Muscle of back (tissue), 13 donors: ENCODE data around the gene DNAJA4. TPM values are rescaled to one million over a fixed set of nuclear protein-coding genes. Genes with fewer than 3 reads are reported as not detected.

Source experiments
- DNase-seq, 3 donors: peaks; one replicate each; pipeline versions ENCODE4 v3.0.0 to v3.0.0-alpha.2; 2013
- long read RNA-seq, 9 donors: transcript quantifications; one replicate each; lab custom pipeline, GENCODE V29; 2026
- polyA plus RNA-seq, 10 donors: library from polyadenylated mRNA; unstranded; fragments of 120-200 nt; gene quantifications; one replicate each; pipeline ENCODE4 v1.2.1, GENCODE V29; 2013; ENCODE audit not compliant: insufficient read length in 10 of 10

The DNAJA4 gene
- 10 to 100 TPM; 68.8 to 99.9 (median 86.3) TPM for polyA plus RNA-seq
- long read RNA-seq, donor 1, transcript DNAJA4-202 (7 exons, 3,116 nt), result major isoform, 8 of 57 reads
- long read RNA-seq, donor 1, partial matches to known transcripts, result 13 of 57 reads
- long read RNA-seq, donor 1, other reads (novel, unspliced or antisense), result 29 of 57 reads
- long read RNA-seq, donor 2, partial matches to known transcripts, result 0 of 10 reads
- long read RNA-seq, donor 2, other reads (novel, unspliced or antisense), result 0 of 10 reads
- long read RNA-seq, donor 3, result 0 reads
- long read RNA-seq, donor 4, partial matches to known transcripts, result 13 of 30 reads
- long read RNA-seq, donor 4, other reads (novel, unspliced or antisense), result 14 of 30 reads
- long read RNA-seq, donor 5, transcript DNAJA4-202 (7 exons, 3,116 nt), result major isoform, 6 of 78 reads
- long read RNA-seq, donor 5, transcript DNAJA4-207 (2 exons, 2,961 nt), result major isoform, 6 of 78 reads
- long read RNA-seq, donor 5, partial matches to known transcripts, result 28 of 78 reads
- long read RNA-seq, donor 5, other reads (novel, unspliced or antisense), result 34 of 78 reads
- long read RNA-seq, donor 6, transcript DNAJA4-202 (7 exons, 3,116 nt), result major isoform, 11 of 85 reads
- long read RNA-seq, donor 6, transcript DNAJA4-207 (2 exons, 2,961 nt), result minor isoform, 5 of 85 reads
- long read RNA-seq, donor 6, partial matches to known transcripts, result 31 of 85 reads
- long read RNA-seq, donor 6, other reads (novel, unspliced or antisense), result 33 of 85 reads
- long read RNA-seq, donor 7, transcript DNAJA4-202 (7 exons, 3,116 nt), result major isoform, 5 of 9 reads
- long read RNA-seq, donor 7, partial matches to known transcripts, result 0 of 9 reads
- long read RNA-seq, donor 7, other reads (novel, unspliced or antisense), result 0 of 9 reads
- long read RNA-seq, donor 8, transcript DNAJA4-202 (7 exons, 3,116 nt), result major isoform, 7 of 12 reads
- long read RNA-seq, donor 8, partial matches to known transcripts, result 0 of 12 reads
- long read RNA-seq, donor 8, other reads (novel, unspliced or antisense), result 0 of 12 reads
- long read RNA-seq, donor 9, partial matches to known transcripts, result 0 of 5 reads
- long read RNA-seq, donor 9, other reads (novel, unspliced or antisense), result 0 of 5 reads

GRCh38 chr15:78264304-78265136 lies at the start of gene DNAJA4:
DNAJA4 (plus strand) TSS chr15:78264562; CDS start chr15:78264764, 202 bp downstream.
- DNase-seq, result peak; percentile 29 to 83 (median 64)

DNA sequence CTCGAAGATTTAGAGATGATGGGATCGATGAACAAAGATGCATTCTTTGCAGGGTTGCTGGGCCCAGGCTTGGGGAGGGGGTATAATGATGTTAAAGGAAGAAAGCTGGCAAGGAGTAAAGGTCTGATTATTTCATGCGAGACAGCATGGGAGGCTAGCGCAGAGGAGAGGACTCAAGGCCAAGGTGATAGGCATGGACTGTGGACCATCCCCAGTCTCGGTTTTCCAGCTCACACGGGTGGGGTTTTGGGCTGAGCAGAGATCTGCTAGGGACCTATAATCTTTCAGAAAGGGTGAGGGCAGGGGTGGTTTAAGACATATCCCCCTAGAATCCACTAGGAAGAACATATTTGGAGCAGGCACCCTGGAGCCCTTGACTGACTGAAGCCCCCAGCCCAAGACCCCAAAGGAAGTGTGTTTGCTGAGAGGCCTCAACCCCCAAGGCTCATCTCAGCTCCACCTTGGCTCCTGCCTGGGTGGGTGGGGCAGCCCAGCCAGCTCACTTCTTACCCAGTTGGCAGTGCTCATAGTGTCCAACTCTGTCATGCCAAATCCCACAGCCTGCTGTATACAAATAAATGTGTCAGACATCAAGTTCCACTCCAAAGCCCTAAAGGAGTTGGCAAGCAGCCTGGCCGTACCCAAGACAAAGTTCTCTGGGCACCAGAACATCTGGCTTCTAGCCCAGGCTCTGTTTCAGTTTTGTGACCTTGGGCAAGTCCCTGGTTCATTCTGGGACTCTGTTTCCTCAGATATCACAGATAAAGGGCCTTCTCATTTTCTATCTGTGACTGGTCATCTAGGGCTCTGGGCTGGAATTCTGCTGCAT lies 47.9 kb upstream of the DNAJA4 start:
- peak in 1 of 3 donors; percentile 24 for DNase-seq

DNA sequence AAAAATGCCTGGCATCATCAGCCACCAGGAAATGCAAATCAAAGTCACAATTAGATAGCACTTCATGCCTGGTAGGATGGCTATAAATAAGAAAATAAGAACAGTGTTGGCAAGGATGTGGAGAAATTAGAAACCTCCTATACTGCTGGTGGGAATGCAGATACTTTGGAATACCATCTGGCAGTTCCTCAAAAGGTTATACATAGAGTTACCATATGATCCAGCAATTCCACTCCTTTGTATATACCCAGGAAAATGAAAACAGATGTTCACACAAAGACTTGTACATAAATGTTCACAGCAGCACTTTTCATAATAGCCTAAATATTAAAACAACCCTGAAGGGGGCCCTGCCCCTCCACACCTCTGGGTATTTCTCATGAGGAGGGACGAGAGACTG lies 43.6 kb upstream of the DNAJA4 start:
- DNase-seq, result no peak

DNA sequence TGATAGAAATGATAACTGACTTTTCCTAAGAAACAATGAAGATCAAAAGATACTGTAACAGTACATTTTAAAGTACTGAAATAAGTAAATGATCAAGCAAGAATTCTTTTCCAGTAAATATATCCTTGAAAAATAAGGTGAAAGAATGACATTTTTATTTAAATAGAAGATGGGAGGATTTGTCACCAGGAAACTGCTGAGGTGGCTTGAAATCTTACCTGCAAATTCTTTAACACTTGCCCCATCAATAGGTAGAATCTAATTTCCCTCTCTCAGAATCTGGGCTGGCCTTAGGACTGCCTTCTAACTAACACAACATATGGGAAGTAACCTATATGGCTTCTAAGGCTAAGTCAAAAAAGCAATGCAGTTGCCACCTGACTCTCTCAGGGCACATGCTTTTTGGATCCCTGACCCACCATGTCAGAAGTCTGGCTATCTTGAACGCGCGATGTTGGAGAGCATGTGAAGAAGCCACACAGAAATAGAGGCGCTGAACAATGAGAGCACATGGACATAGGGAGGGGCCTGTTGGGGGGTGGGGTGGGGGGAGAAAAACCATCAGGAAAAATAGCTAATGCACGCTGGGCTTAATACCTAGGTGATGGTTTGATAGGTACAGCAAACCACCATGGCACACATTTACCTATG lies 41.5 kb upstream of the DNAJA4 start:
- DNase-seq, result no peak

GRCh38 chr15:78223396-78224022 lies 40.9 kb upstream of the DNAJA4 start:
- DNase-seq, result no peak

- no peak for DNase-seq
These were observed 40.3 kb upstream of the DNAJA4 start for GRCh38 chr15:78224023-78224411.

DNA sequence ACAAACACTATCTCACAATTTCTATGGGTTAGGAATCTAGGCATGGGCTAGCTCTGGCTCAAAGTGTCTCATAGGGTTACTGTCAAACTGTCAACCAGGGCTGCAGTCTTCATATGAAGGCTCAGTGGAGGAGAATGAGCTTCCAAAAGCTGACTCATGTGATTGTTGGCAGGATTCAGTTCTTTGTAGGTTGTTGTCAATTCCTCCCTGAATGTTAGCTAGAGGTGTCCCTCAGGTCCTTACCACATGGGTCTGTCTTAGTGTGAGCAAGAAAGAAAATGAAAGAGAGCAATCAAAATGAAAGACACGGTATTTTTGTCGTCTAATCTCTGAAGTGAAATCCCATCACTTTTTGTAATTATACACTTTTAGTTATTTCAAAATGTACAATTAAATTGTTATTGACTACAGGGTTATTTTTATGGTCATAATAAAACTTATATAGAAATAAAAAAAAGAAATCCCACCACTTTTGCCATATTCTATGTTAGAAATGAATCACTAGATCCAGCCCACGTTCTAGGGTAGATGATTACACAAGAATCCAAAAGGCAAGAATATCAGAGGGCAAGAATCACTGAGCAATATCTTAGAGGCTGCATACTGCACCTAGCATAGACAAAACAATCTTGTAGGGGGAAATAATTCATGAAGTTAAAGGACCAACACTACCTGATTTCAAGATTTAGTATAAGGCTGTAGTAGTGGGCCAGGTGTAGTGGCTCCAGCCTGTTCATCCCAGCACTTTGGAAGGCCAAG lies 38.4 kb upstream of the DNAJA4 start:
- no peak for DNase-seq

DNA sequence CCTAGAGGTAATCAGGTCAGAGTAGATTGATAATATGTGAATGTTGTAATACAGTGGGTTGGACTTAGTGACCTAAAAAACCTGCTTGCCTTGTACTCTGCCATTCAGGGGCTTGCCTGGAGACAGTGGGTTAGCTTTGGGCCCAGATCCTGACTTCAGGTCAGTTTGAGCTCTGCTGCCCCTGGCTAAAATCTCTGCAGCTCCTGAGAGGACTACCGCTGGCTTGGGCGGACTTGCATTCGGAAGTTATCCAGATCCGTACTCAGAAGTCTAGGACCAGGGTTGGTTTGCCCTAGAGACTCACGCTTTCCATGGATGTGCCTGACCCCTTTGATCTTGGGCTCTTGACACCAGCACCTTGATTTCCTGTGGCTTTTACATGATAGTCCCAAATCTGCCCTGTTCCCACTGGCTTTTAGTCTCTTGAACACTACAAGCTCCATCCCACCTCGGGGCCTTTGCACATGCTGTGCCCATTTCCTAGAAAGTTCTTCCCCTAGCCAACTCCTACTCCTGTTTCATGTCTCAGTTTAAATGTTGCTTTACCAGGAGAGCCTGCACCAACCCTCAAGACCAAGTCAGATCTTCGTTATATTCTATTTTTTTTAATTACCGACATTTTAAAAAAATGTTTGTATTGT lies 35.9 kb upstream of the DNAJA4 start:
- DNase-seq, result no peak

DNA sequence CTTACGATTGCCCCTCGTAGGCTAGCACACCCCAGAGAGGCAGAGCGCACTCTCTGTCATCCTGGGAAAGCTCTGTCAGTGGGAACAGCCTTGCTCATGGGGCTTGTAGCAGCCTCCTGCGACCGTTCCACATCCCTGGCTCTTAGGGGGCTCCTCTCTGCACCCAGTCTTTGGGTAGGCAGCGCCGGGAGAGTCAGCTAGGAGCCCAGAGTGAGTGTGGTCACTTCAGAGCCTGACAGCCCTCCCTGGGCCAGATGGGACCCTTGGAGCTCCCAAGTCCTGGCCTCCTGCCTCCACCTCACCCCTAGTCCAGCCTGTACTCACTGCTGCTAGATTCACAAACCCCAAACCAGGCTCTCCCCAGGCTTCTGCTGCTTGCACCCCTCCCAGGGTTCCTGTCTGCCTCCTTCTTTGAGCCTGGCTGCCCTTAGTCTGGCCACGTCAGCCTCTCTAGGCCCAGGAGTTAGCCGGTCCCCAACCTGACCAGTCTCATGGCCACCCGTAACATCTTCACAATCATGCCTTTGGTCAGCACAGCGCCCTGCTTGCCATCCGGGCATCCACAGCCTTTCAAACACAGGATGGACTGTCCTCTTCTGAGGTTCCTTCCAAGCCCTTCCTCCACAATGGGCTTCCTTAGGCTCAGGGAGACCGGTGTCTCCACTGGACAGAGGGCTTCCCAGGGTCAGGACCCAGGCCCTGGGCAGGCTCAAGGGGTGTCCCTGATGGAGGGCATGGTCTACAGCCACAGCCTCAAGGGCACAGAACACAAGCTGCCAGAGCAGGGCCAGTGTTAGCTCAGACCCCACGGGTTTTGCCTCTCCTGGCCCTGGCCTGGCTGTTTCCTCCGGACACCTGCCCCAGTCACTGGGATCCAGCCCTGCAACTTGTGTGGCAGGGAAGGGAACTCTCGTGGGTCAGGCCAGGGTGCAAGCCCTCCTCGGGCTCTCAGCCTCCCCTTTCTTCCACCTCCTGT lies 34.6 kb upstream of the DNAJA4 start:
- no peak for DNase-seq

- no peak for DNase-seq
These were observed 31.4 kb upstream of the DNAJA4 start for GRCh38 chr15:78232951-78233350.

GRCh38 chr15:78233496-78233895 lies 30.9 kb upstream of the DNAJA4 start:
- no peak for DNase-seq

DNA sequence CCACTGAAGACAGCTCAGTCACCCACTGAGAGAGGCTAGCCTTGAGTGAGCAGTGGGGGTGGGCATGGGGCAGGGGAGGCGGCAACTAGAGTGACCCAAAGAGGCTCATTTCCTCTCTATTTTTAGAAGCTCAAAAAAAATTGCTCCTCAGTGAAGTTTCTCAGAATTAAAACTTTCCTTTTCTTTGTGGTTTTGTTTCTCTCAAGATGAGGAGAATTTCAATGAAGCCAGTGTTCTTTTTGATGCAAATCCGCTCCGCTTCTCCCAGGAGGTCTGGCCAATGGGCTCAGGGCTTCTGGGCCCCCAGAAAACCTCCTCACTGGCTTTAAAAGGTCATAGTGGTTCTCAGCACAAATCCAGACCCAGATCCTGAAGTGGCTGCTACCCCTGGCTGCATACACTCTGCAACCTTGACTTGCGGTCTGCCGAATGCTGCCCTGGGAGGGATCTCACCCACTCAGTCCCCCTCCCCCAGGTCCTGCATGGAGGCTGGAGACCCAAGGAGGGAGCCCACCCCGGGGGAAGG lies 29.8 kb upstream of the DNAJA4 start, which contains the start of gene ACSBG1:
Gene ACSBG1, minus strand, starts transcription at position 51 of the 526 bp plus-strand sequence. CDS start 64 bp downstream, outside the sequence.
- DNase-seq, result no peak

DNA sequence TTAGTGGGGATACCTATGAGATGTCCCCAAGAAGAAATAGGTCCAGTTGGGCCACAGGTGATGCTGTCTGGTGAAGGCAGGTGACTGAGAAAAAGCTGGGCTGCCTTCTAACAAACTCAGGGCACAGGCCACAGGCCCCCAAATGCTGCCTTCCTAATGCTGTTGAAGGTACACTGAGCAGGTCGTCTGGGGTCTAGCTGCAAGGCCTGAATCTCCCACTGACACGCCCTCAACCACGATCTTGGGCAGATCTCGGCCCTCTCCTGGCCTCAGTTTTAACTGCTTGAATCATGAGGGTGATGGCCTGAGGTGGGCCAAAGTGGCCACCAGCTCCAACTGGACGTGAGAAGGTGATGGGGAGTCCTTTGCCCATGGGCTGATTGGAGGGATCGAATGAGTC lies 27.9 kb upstream of the DNAJA4 start:
- no peak for DNase-seq

DNA sequence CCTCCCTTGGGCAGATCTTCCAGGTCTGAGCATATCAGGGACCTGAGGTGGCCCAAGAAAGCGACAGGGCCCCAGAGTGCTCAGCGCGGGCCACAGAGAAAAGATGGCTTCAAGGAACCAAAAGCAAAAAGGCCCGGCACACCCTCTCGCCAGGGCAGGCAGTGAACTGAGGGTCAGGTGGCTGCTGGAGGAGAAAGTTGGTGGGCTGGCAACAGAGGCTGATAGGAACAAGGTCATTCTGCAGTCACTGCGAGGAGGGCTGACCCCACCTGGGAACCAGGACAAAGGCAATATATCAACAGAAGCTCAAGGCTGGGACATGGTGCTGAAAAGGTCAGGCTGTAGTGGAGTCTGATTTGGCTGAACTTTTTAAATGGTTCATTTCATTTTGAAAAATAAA lies 27.2 kb upstream of the DNAJA4 start:
- DNase-seq, result no peak

DNA sequence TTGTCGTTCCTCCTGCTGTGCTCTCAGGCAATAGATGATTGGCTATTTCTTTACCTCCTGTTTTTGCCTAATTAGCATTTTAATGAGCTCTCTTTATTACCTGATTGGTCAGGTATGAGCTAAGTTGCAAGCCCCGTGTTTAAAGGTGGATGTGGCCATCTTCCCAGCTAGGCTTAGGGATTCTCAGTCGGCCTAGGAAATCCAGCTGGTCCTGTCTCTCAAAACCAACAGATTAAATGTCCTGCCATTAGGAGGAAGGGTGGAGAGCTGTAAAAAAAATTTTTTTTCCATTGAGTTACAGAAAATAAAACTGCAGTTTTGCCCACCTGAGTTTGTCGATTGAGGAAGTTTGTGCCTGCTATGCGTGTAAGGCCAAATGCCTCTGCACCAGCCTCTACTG lies 24.6 kb upstream of the DNAJA4 start:
- DNase-seq, result peak in 2 of 3 donors; percentile 28 to 46

GRCh38 chr15:78241017-78241416 lies 23.3 kb upstream of the DNAJA4 start:
- peak; percentile 62 to 88 (median 84) for DNase-seq
